DMS53 (cell line): ENCODE data around the gene FOXJ3.
A peak's percentile ranks its signal among the peaks of the same experiment; 100 is the strongest.

Experiments
- DNase-seq: peaks from one replicate; lab custom pipeline; 2025; lab: John Stamatoyannopoulos, UW

FOXJ3 gene

DNA sequence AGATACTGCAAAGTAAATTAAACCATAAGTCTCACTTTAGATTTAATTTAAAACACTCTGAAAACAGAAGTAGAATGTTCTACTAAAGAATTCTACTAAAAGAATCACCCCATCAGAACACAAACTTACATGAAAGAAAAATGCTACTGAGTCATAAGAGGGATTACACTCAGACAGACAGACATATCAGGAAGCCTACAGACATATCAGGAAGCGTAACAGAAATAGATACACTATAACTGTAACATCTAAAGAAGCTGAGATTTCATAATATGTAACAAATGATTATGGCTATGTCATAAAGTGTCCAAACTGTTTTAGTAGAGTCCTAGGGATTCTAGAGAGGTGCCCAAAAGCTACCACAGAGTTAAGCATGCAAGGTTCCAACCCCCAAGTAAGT is 23.9 kb downstream of the FOXJ3 start:
- DNase-seq: no peak

DNA sequence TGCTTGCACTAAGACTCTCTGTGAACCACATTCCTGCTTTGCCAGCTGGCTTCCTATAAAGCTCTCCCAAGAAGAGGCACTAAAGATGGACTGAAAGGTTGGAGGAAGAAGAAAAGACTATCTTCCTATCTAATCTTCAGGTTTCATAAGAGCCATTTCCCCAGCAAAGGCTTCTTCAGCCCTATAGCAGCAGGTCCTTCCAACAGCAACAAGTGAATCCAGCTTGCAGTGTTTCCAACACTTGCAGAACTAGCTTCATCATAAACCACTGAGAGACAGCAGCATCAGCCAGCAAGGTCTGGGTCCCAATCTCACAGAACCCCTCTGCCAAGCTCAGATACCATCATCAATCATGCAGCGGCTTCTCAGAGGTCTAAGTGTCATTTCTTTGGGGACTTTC is 28.1 kb downstream of the FOXJ3 start:
- DNase-seq: no peak

DNA sequence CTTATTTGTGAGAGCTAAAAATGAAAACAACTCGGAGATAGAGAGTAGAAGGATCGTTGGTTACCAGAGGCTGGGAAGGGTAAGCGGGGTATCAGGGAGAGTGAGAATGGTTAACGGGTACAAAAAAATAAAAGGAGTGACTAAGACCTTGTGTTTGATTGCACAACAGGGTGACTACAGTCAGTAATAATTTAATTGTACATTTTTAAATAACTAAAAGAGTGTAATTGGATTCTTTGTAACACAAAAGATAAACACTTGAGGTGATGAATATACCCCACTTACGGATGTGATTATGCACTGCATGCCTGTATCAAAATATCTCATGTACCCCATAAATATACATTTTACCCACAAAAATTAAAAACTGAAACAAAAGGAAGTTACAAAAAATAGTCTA is 29.4 kb downstream of the FOXJ3 start:
- DNase-seq: no peak

DNA sequence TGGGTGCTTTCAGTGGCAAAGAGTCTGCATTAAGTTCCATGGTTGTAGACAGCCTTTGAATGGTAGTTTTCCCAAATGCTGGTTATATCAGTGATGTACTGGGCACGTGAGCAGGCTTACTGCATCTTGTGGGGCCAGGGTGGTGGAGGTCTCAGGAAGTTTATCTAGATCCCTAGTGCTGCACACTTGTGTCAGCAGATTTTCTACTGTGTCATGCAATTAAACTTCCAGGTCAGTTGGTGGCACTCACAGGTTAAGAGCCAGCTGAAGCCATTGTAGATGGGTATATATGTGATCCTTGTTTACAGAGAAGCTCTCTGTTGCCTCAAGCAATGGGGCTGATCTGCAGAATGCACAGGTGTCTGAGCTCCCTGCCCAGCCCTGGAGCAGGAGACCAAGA is 33.0 kb downstream of the FOXJ3 start:
- peak; percentile 43 for DNase-seq

DNA sequence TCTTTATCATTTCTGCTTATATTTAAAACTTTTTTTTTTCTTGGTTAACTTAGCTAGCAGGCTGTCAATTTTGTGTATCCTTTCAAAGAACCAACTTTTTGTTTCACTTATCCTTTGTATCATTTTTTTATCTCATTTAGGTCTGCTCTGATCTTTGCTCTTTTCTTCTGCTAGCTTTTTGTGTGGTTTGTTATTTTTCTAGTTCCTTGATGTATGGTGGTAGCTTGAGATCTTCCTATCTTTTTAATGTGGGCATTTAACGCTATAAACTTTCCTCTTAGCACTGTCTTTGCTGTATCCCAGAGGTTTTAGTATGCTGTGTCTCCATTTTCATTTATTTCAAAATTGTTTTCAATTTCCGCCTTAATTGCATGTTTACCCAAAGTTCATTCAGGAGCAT is 36.5 kb downstream of the FOXJ3 start:
- DNase-seq: no peak

DNA sequence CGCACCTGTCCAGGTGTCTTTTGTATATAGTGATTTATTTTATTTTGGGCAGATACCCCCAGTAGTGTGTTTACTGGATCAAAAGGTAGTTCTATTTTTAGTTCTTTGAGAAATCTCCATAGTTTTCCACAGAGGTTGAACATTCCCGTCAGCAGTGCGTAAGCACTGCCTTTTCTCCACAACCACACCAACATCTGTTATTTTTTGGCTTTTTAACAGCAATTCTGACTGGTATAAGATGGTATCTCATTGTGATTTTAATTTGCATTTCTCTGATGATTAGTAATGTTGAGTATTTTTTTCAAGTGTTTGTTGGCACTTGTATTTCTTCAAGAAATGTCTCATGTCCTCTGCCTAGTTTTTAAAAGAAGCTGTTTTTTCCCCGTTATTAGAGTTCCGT is 39.2 kb downstream of the FOXJ3 start:
- no peak for DNase-seq

DNA sequence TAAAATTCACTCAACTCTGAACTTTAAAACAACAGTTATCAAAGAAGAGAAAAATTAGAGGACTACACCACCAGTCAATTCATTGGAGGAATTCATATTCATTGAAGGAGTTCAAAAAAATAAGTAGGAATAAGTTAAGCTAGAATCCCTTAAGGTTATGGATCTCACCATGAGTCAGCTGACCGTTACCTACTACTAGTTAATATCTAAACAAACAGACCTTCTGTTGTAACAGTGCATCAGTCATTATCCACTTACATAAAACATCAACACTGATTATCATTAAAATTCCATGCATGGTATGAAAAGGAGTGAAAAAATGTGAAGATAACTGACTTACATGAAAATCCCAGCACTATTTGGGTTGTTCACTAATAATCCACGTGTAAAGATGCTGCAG is 44.9 kb downstream of the FOXJ3 start:
- DNase-seq: peak; percentile 6

DNA sequence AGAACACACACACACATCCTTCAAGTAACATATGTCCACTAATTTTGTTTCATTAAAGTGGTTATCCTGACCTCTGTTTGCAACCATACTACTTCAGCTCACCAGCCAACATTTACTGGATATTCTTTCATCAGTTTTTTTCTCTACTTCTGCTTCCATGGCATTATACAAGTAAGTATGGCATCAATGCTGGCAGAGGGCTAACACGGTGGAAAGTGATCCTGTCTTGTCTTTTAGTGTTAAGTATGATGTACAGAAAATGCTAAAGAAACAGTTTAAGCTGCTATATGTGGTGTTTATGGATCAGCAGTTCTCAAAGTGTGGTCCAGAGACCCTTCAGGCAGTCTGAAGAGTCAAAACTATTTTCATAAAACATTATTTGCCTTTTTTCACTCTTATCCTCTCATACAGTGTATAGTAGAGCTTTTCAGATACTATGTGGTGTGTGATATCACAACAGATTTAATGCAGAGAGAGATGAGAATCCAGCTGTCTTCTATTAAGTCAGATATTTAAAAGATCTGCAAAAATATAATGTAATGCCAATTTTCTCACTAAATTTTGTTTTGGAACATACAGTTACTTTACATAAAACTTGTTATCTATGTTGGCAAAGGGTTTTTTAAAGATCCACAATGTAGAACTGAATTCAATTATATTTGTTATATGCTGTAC is 46.6 kb downstream of the FOXJ3 start:
- no peak for DNase-seq

DNA sequence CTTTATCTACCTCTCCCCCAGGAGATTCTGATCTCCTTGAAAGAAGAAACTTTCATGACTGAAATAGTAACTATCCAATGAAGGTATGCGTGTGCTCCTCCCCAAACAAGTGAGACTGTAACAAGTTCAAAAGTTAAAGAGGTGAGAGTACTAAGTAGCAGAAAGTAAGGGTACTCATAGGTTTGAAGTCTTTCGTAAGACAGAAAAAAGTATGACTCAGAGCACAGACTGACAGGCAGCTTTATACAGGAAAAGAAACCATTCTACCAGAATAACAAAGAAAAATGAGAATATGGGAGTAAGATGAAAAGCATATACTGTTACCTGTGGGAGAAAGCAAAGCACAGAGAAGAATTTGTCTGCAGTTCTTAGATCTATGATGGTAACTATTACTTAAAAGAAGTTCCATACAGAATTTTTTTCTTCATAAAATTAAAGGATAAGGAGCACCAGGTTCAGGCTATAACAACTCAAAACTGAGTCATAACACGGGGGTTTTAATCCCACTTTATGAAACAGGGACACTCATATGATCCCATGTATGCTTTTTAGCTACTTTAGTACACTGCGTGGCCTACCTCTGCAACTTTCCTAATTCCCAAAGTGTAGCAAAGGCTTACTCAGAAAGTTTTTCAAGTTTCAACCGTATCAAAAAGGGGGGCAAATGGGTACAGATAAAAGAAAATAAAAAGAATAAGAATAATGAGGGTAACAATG is 52.0 kb downstream of the FOXJ3 start:
- no peak for DNase-seq

DNA sequence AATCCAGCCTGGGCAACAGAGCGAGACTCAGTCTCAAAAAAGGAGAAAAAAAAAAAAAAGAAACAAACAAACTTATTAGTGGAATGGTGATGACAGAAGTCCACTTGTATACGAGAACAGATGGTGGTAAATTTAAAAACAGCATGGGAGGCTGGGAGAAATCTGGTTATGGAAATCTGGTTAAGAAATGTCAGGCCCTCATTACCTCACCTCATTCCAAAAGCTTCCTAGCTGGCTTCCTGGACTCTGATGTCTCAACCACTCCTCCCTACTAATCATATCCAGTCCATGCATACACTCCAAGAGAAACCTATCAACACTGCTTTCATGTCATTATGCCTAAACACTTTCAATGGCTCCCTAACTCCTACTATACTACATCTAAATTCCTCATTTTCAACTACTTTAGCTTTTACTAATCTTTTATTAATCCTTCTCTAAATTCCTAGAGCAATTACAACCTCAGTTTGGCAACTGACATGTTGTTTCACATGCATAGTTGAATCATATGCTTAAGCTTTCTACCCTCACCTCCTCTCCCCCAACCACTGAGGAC is 52.9 kb downstream of the FOXJ3 start:
- no peak for DNase-seq

DNA sequence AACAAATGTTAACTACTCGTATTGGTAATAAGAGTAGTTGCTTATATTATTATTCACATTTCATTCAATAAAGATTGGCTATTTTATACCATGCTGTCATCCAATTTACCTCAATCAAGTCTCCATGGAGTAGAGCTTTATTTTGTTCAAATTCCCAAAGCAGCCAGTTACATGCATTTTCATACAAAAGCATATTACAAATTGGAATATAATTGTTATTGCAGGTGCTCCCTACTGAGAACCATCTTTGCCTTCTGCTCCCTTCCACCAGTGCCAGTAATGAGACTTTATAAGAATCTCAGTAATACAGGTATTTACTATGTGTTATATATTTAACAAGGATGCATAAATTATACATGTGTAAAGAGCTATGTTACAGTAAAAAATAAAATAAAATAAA is 54.2 kb downstream of the FOXJ3 start:
- no peak for DNase-seq

DNA sequence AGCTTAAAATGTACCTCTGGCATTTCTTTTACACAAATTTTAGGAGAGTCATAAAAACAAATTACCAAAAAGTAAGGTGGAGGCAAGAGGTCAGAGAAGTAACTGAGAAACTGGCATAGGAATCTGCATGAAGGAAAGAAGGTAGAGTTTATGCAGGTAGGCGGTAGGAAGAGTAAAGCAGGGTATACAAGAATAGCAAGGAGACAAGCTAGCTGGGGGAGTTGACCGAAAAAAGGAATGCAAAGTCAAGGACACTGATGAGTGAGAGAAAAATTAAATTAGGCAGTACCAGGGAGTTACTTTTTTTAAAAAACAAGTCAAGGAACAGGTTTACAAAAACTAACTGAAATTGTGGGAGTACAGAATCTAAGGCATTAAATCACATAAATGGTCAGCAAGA is 56.0 kb downstream of the FOXJ3 start:
- DNase-seq: no peak

DNA sequence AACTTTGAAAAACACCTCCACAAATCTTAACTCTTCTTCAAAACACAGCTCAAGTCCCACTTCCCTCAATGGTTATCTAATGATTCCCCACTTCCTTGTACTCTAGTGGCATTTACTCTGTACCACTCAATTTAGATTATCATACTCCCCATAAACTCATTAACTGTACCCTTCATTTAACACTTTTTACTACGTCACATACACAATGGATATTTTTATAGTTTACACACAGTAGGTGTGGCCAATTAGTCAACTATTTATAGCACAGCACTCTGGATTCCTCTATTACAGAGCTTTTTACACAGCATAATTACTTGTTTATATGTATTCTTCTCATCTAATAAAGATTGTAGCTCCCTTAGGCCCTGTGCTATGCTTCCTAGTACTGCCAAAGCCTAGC is 62.1 kb downstream of the FOXJ3 start:
- DNase-seq: no peak

DNA sequence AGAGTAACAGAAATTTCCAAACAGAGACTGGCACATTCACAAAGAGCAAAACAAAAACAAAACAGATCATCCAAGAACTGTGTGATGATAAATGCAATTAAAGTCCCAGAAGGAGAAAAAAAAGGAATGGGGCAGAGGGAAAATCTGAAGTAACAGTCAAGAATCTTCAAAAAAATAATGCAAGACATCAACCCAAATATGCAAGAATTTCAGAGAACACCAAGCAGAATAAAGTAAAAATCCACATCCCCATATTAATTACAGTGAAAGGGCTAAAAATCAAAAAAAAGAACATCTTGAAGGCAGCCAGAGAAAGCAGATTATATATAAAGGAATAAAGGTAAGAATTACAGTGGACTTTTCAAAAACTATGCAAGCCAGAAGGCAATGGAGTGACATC is 67.1 kb downstream of the FOXJ3 start:
- DNase-seq: no peak

DNA sequence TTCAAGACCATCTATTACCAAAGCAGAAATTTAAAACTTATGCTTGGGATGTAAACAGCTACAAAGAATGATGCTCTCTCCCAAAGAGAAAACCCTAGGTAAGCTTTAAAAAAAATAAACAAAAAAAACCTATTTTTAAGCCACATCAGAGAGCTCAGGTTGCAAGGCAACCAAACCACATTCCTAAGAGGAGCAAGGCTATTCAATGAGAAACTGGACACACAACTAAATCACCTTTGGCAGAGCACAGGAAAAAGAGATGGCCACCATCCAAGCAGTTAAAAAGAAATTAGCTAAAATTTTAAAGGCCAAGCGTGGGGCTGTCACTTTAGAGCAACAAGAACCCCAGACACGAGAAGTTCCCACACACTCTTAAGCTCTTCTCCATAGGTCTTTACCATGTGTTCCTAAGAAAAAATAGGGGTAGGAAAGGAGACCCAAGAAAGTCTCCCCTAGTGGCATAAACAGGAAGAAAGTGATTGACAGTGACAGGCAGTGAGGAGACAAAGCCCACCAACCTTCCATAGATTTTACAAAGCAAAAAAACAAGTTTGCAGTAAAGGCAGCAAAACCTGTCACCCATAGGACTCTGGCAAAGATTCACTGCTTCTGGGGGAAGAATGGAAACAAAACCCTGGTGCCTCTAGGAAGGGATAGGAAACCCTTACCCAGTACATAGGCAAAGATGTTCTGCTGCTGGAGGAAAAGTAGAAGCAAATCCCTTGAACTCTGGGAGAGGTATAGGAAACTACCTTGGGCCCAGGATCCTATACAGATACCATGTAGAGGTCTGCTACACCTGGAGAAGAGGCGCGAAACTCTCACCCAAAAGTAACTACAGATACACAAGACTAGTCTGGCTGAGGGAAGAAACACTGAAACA is 68.5 kb downstream of the FOXJ3 start:
- peak; percentile 38 for DNase-seq

DNA sequence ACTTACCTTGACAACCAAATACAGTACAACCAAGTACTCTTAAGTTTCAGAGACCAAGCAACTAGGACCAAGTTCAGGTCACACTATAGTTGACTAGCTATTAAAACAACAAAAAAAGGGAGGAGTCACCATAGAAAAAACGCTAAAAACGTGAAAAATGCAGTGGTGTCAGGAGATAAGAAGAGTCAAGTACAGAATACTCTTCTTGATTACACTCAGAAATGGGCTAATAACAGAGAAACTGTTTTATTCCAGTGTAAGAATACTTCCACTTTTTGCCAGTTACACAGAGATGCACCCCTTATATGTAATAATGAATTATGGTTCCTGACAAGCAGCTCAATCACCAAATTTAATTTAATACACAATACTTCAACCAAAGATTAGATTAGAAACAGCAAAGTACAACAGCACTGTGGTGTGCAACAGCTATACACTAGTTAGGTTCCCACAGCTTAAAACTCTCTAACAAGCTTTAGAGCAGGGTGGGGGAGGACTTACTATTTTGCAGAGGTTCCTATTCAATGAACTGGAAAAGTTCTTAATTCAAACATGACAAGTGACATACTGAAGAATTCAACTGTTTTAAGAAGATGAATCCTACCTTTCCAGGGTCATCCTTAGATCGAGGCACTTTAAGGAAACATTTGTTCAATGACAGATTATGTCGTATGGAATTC is 70.4 kb downstream of the FOXJ3 start:
- DNase-seq: no peak

DNA sequence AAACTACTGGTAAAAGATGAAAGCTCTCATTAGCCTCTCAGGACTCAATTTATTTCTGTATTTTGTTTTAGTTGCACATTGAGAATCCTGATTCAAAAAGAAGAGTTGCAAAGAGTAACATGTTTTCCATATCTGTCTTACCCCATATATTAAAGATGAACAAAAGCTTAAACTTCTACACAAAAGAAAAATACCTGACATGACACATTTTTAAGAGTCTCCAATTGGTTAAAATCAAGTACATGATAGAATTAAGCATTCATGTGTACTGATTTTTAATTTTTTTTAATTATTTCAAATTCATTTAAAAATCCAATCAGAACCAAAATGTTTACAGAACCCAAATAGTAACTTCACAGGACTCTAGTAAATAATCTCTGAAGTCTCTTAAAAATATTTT is 72.0 kb downstream of the FOXJ3 start:
- DNase-seq: no peak

DNA sequence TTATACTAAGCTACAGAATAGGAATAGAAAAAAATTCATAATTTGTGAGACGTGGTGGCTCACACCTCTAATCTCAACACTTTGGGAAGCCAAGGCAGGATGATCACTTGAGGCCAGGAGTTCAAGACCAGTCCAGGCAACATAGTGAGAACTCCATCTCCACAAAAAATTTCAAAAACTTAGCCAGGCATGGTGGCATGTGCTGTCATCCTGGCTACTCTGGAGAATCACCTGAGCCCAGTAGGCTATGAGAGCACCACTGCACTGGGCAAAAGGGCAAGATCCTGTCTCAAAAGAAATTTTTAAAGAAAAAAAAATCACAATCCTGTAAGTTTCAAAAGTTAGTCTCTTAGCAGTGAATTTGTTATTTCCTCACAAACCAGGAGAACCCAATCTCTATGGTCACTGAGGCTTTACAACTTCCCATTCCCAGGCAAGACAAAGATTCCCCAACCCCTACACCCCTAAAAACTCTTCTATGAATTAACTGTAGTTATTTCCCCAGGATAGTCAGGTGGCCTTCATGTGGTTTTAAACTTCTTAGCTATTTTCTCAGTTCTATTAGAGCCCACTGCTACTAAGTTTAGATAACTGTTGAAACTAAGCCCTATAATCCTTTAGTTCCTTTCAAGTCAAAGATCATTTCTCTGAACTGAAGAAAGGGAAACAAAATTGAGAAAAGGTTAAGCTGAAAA is 74.5 kb downstream of the FOXJ3 start:
- DNase-seq: no peak

DNA sequence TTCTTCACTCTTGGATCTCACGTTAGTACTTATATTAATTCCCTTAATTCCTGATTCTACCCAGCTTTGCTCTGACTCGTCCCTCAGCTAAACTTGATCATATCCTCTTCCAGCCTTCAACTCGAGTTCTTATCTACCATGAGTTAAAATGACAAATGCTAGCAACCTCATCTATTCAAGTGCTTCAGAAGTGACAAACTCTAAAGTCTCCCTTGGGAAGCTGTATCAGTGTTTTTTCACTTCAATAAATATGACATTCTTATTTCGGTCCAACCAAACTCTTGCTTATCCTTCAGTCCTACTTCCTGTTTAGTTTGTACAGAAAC is 75.3 kb downstream of the FOXJ3 start:
- DNase-seq: no peak

DNA sequence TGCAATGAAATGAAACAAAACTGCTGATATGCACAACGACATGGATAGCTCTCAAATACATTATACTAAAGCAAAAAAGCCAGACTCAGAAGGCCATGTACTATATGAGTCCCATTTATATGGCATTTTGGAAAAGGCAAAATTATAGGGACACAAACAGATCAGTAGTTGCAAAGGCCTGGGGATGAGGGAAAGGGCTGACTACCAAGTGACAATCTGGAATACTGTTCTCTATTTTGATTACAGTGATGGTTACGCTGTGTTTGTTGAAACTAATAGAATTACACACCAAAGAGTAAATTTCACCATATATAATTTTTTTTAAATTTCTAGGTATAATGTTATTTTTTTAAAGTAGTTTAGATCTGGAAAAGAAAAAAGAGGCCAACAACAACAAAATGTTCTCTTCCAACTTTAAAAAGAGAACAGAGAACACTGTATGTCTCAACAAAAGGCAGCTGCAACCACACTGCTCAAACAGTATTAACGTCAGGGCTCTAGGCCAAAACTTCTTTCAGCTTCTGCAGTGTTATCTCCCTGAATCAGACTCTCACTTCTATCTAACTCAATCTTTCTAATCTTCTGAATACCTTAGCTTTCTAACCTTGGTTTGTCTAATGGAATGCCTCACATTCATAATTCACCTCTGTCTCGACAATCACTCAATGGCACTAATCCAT is 75.8 kb downstream of the FOXJ3 start:
- DNase-seq: no peak

DNA sequence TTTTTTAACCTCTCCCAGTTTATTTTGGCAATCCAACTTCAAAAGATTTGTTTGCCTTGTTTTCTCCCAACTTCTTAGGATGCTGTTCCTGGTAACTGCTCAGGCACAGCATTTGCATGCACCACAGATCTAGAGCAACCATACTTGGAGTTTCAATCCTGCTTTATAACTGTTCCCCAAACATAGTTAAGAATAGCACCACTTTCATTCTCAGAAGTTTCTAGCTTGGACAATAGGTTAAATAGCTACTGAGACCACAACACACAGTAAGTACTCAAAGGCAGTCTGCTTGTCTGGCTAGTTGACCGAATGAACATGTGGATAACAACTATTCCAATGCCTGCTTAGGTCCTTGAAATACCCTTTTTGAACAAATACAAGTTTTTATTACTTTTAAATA is 76.8 kb downstream of the FOXJ3 start:
- DNase-seq: no peak
